ENCODE data around the gene SLC9A4. TPM values are rescaled to one million over a fixed set of nuclear protein-coding genes. Genes with fewer than 3 reads are reported as not detected.
A peak's percentile ranks its signal among the peaks of the same experiment; 100 is the strongest.

Gene SLC9A4
- total RNA-seq, 4 donors from 2014 or later = 0.24 to 1.3 (median 0.36) TPM; not detected in 1

DNA sequence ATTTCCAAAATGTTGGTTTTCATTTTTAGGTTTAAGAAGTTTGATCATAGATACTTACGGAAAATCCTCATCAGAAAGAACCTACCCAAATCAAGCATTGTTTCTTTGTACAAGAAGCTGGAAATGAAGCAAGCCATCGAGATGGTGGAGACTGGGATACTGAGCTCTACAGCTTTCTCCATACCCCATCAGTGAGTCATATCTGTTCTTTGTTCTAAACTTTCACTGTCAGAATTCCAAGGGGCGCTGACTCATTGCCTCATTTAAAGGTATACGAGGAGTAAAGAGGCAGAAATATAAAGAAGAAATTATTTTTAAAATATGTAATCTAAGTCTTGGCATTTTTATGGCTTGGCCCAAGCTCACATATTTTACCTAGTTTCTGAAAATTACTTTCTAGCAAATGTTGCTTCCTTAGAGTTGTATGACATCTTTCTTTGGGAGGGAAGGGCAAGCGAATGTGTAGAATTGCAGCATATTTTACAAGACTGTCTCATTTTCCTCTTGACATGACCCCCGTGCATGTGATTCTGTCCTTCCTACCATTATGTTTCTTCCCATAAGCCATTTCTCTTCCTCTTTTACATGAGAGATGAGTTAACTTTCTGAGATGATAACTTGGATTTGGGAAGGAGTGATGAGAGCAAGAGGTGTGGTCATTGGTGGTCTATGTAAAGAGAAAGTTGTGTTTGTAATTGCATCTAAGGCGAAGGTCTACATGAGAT lies 41.2 kb downstream of the SLC9A4 start:
- no peak for TF ChIP-seq CTCF (IDR thresholded peaks at IDR 0.05)
- TF ChIP-seq EP300 (IDR thresholded peaks at IDR 0.05) = no peak
- TF ChIP-seq POLR2A (IDR thresholded peaks at IDR 0.05) = no peak
- no peak for TF ChIP-seq POLR2AphosphoS5 (IDR thresholded peaks at IDR 0.05)
- no peak overlapping the region for H3K27ac ChIP-seq

GRCh38 chr2:102515851-102516250 lies 42.8 kb downstream of the SLC9A4 start:
- no peak overlapping the region for H3K27ac ChIP-seq
- TF ChIP-seq POLR2A (IDR thresholded peaks at IDR 0.05) = no peak
- no peak for TF ChIP-seq CTCF (IDR thresholded peaks at IDR 0.05)
- no peak for TF ChIP-seq POLR2AphosphoS5 (IDR thresholded peaks at IDR 0.05)
- TF ChIP-seq EP300 (IDR thresholded peaks at IDR 0.05) = no peak
- no peaks in the 10 kb centered on the region for H3K36me3 ChIP-seq
- H3K4me3 ChIP-seq = no peak overlapping the region
- DNase-seq (ENCODE audit: low spot score in 2 of 2) = no peak
- no peaks in the 10 kb centered on the region for H3K4me1 ChIP-seq
- H3K27me3 ChIP-seq = no peaks in the 10 kb centered on the region
- 70% methylated on average over 5 of the region's 5 CpGs for WGBS
- no peaks in the 10 kb centered on the region for H3K9me3 ChIP-seq

More for the DNA sequence above, 41.2 kb downstream of the SLC9A4 start:
- 66% methylated on average over 7 of the region's 7 CpGs for WGBS
- H3K9me3 ChIP-seq = no peaks in the 10 kb centered on the region
- no peaks in the 10 kb centered on the region for H3K36me3 ChIP-seq
- DNase-seq (ENCODE audit: low spot score in 2 of 2) = no peak
- no peaks in the 10 kb centered on the region for H3K27me3 ChIP-seq
- no peak overlapping the region for H3K4me3 ChIP-seq
- no peaks in the 10 kb centered on the region for H3K4me1 ChIP-seq

DNA sequence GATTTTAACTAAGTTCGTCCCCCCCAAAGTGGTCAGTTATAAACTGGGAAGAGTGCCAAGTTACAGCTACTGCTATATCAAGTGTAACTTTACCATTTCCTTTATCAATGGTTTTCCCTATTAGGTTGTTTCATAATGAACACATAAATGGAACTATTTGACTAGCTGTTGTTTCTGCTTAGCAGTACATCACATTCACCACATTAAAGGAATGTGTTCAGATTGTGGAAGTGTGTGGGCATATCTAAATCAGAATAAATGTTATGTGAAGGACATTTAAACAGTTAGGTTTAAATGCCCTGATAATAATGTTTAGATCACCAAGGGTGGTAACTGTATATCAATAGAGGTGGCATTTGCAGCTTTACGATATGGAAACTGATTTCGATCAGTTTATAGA lies 45.1 kb downstream of the SLC9A4 start:
- DNase-seq (ENCODE audit: low spot score in 2 of 2) = no peak
- TF ChIP-seq CTCF (IDR thresholded peaks at IDR 0.05) (no peak), EP300 (IDR thresholded peaks at IDR 0.05) (no peak), POLR2A (IDR thresholded peaks at IDR 0.05) (no peak), POLR2AphosphoS5 (IDR thresholded peaks at IDR 0.05) (no peak)
- Histone ChIP-seq H3K4me3 (no peak overlapping the region), H3K4me1 (no peaks in the 10 kb centered on the region), H3K27ac (no peak overlapping the region), H3K27me3 (no peaks in the 10 kb centered on the region), H3K36me3 (no peaks in the 10 kb centered on the region), H3K9me3 (no peaks in the 10 kb centered on the region)
- WGBS = 79% methylated on average over 3 of the region's 3 CpGs

DNA sequence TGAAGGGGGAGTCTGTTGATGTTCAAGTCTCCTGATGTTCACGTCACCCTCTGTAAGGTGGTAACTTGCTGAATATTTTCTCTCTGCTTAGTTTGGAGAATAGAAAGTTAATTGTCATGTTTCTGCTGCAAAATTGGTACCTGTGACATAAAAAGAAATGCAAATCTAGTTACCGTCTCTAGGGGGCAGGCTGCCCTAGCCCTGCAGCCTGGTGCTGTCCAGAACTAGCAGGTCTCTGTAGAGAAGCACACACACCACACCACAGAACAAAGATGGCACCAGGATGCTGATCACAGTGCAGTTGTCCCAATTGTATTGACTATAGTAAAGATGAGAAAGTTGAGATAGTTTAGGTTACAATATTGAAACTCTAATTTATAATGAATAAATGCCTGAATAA lies 47.0 kb downstream of the SLC9A4 start:
- Histone ChIP-seq H3K27me3 (no peaks in the 10 kb centered on the region), H3K4me3 (no peak overlapping the region), H3K9me3 (no peaks in the 10 kb centered on the region), H3K36me3 (no peaks in the 10 kb centered on the region), H3K4me1 (no peaks in the 10 kb centered on the region), H3K27ac (no peak overlapping the region)
- no peak for DNase-seq (ENCODE audit: low spot score in 2 of 2)
- TF ChIP-seq POLR2A (IDR thresholded peaks at IDR 0.05) (no peak), CTCF (IDR thresholded peaks at IDR 0.05) (peak; percentile 16 to 48)
- WGBS = 31% methylated on average over 2 of the region's 2 CpGs

DNA sequence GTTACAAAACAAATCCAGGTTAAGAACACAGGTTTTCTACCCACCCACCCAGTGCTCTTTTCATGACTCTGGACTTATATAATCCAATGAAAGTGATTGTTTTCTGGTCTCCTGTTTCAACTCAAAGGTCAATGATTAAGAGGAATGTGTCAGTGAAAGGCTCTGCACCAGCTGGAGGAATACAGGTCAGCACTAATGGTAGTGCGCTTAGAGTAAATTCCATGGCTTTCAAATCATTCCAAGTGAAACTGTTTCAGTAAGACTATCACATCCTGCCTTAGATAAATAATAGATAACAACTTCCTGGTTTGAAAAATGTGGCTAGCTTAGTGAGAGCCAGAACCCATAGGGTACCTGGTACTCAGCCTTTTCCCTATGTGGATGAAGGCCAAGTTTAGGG lies 47.8 kb downstream of the SLC9A4 start:
- Histone ChIP-seq H3K27ac (no peak overlapping the region), H3K27me3 (no peaks in the 10 kb centered on the region), H3K4me1 (no peaks in the 10 kb centered on the region), H3K4me3 (no peak overlapping the region), H3K36me3 (no peaks in the 10 kb centered on the region), H3K9me3 (no peaks in the 10 kb centered on the region)
- WGBS = 85% methylated on average over 1 of the region's 1 CpG
- no peak for DNase-seq (ENCODE audit: low spot score in 2 of 2)
- TF ChIP-seq POLR2AphosphoS5 (IDR thresholded peaks at IDR 0.05) = no peak
- TF ChIP-seq CTCF (IDR thresholded peaks at IDR 0.05) = no peak
- TF ChIP-seq POLR2A (IDR thresholded peaks at IDR 0.05) = no peak
- no peak for TF ChIP-seq EP300 (IDR thresholded peaks at IDR 0.05)
